ENCODE results near the gene TMEM184A. TPM values are rescaled to one million over a fixed set of nuclear protein-coding genes. Genes with fewer than 3 reads are reported as not detected.

Gene TMEM184A
- total RNA-seq, 4 donors from 2014 or later: 0.44 to 3.0 (median 0.70) TPM

DNA sequence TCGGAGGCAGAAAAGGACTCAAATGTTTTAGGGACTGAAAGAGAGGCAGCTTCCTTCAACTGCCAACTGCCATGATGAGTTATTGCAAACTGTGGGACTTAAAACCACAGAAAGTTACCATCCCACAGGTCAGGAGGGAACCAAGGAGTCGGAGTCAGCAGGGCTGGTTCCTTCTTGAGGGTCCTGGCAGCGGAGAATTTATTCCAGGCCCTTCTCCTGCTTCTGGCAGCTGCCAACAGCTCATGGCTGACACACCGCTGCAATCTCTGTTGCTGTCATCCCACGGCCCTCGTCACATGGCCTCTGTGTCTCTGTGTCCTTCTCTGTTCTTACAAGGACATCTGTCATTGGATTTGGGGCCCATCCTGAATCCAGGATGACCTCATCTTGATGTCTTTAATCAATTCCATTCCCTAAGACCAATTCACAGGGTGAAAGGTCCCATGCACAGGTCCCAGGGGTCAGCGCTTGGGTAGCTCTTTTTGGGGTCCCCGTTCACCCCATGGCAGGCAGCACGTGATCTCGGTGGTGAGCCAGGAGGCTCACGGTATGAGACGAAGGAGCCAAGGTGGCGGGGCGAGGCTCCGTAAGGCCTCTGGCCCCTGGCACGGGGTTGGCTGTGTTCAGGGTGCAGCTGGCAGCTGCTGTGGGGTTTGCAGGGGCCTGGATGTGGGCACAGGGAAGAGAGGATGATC lies 41.2 kb upstream of the TMEM184A start:
- Histone ChIP-seq H3K27me3 (no peaks in the 10 kb centered on the region), H3K27ac (no peak overlapping the region), H3K9me3 (no peaks in the 10 kb centered on the region), H3K36me3 (no peaks in the 10 kb centered on the region), H3K4me1 (no peaks in the 10 kb centered on the region), H3K4me3 (replicated peaks in 1 of 3) (no peak overlapping the region)
- no peak for DNase-seq
- WGBS, 2 donors: 83 to 88% methylated on average over 14 to 16 of the region's 16 CpGs
- intact Hi-C loops (cut with DNase I): no loop called here
- TF ChIP-seq, protein P1, sequence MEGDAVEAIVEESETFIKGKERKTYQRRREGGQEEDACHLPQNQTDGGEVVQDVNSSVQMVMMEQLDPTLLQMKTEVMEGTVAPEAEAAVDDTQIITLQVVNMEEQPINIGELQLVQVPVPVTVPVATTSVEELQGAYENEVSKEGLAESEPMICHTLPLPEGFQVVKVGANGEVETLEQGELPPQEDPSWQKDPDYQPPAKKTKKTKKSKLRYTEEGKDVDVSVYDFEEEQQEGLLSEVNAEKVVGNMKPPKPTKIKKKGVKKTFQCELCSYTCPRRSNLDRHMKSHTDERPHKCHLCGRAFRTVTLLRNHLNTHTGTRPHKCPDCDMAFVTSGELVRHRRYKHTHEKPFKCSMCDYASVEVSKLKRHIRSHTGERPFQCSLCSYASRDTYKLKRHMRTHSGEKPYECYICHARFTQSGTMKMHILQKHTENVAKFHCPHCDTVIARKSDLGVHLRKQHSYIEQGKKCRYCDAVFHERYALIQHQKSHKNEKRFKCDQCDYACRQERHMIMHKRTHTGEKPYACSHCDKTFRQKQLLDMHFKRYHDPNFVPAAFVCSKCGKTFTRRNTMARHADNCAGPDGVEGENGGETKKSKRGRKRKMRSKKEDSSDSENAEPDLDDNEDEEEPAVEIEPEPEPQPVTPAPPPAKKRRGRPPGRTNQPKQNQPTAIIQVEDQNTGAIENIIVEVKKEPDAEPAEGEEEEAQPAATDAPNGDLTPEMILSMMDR (IDR thresholded peaks at IDR 0.05): no peak
- no peak for TF ChIP-seq POLR2A (IDR thresholded peaks at IDR 0.05)

DNA sequence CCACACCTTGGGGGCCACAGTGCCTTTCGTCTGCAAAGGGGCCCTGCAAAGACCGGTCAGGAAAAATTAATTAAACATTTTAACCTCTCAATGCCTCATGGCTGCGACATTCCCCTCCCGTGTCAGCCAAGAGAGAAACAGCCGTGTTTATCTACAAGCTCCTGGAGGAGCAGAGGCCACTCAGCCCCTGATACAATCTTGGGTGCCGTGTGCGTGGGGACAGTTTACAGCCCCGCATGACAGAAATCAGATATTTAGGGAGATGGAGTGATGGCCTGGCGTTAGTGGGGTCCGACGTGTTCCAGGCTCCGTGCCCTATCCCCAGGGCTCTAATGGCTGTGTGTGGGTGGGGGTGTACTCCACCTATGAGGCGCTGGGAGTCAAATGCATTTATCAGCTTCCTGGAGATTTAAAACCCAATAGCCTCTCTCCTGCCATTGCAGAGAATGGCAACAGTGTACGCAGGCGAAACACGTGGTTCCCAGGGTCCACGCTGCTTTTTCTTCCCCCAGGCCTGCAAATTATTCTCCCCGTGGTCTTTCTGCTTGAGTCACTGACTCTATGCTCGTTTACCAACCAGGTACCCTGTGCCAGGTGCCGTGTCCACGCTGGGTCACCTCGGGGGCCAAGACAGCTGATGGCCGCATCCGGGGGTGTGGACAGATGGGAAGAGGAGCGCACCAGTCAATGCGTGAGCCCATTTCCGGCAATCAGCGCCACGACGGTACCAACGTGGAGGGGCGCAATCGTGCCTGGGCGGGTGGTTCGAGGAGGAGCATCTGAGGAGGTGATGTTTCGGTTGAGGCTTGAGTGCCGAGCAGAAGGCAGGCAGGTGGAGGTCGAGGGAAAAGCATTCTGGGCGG lies 40.4 kb upstream of the TMEM184A start:
- H3K4me3 ChIP-seq (replicated peaks in 1 of 3): no peak overlapping the region
- no peak overlapping the region for H3K27ac ChIP-seq
- TF ChIP-seq, protein P1 (IDR thresholded peaks at IDR 0.05): no peak
- TF ChIP-seq POLR2A (IDR thresholded peaks at IDR 0.05): no peak
- no peaks in the 10 kb centered on the region for H3K36me3 ChIP-seq
- peaks cover 3% of the 10 kb centered on the region for H3K27me3 ChIP-seq
- DNase-seq: no peak
- WGBS, 2 donors: 77 to 79% methylated on average over 34 to 39 of the region's 39 CpGs
- H3K4me1 ChIP-seq: no peaks in the 10 kb centered on the region
- intact Hi-C loops (cut with DNase I): no loop called here
- no peaks in the 10 kb centered on the region for H3K9me3 ChIP-seq

DNA sequence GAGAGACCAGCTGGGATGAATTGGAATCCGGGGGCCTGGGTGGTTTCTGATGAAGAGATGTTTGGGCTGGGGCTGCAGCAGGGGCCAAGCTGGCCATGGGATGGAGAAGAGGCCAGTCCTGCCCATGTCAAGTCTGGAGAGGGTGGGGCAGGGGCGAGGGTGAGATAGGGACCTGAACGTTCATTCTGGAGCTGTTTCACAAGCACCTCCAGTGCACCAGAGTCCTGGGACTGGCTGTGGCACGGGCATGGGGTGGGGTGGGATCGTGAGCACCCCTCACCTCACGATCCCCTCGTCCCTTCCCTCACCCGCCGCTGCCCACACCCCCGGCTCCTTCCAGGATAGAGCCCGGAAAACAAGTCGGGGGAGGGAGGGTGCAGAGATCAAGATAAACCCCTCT lies 39.6 kb upstream of the TMEM184A start:
- intact Hi-C loops (cut with DNase I): no loop called here
- no peaks in the 10 kb centered on the region for H3K4me1 ChIP-seq
- no peak for TF ChIP-seq POLR2A (IDR thresholded peaks at IDR 0.05)
- TF ChIP-seq, protein P1 (IDR thresholded peaks at IDR 0.05): no peak
- no peaks in the 10 kb centered on the region for H3K9me3 ChIP-seq
- H3K4me3 ChIP-seq (replicated peaks in 1 of 3): no peak overlapping the region
- H3K27me3 ChIP-seq: peaks cover 3% of the 10 kb centered on the region
- 79 to 81% methylated on average over 10 to 12 of the region's 12 CpGs for WGBS, 2 donors
- no peaks in the 10 kb centered on the region for H3K36me3 ChIP-seq
- no peak overlapping the region for H3K27ac ChIP-seq
- DNase-seq: no peak

DNA sequence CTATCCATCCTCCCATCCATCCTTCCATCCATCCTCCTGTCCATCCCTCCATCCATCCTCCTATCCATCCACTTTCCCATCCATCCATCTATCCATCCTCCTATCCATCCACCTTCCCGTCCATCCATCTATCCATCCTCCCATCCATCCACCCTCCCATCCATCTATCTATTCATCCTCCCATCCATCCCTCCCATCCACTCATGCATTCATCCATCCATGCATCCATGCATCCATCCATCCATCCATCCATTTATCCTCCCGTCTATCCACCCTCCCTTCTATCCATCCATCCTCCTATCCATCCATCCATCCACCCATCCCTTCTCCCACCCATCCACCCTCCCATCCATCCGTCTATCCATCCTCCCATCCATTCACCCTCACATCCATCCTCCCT lies 39.0 kb upstream of the TMEM184A start:
- no peak for DNase-seq
- H3K27ac ChIP-seq: no peak overlapping the region
- no peaks in the 10 kb centered on the region for H3K4me1 ChIP-seq
- no peak for TF ChIP-seq POLR2A (IDR thresholded peaks at IDR 0.05)
- TF ChIP-seq, protein P1 (IDR thresholded peaks at IDR 0.05): no peak
- no peaks in the 10 kb centered on the region for H3K9me3 ChIP-seq
- no peak overlapping the region for H3K4me3 ChIP-seq (replicated peaks in 1 of 3)
- intact Hi-C loops (cut with DNase I): no loop called here
- 85 to 90% methylated on average over 3 of the region's 3 CpGs for WGBS, 2 donors
- H3K27me3 ChIP-seq: peaks cover 3% of the 10 kb centered on the region
- no peaks in the 10 kb centered on the region for H3K36me3 ChIP-seq

DNA sequence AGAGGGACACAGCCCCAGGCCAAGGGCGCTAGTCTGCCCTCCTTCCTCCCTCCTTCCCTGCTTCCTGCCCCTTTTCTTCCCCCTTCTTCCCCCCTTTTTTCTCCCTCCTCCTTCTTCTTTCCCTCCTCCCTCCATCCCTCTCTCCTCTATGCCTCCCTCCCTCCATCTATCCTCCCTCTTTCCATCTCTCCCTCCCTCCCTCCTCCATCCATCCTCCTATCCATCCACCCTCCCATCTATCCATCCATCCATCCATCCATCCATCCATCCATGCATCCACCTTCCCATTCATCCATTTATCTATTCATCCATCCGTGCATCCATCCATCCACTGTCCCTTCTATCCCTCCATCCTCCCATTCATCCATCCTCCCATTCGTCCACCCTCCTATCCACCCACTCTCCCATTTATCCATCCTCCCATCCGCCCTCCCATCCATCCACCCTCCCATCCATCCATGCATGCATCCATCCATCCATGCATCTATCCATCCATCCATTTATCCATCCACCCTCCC lies 38.0 kb upstream of the TMEM184A start:
- Histone ChIP-seq H3K9me3 (no peaks in the 10 kb centered on the region), H3K4me3 (replicated peaks in 1 of 3) (no peak overlapping the region), H3K27ac (no peak overlapping the region), H3K27me3 (peaks cover 3% of the 10 kb centered on the region), H3K36me3 (no peaks in the 10 kb centered on the region), H3K4me1 (no peaks in the 10 kb centered on the region)
- 81 to 83% methylated on average over 4 of the region's 4 CpGs for WGBS, 2 donors
- TF ChIP-seq POLR2A (IDR thresholded peaks at IDR 0.05): no peak
- TF ChIP-seq, protein P1 (IDR thresholded peaks at IDR 0.05): no peak
- no peak for DNase-seq
- intact Hi-C loops (cut with DNase I): no loop called here

Measured in thyroid gland (tissue), 4 donors.